CD4-positive, alpha-beta memory T cell (primary cell): ENCODE measurements around the gene MEIOC. TPM values are rescaled to one million over a fixed set of nuclear protein-coding genes. Genes with fewer than 3 reads are reported as not detected.

Source experiments
- CTCF ChIA-PET: fragments of 350-600 bp; sonication (Branson Sonifier 250); formaldehyde crosslinking; loops from one replicate; lab custom pipeline; 2021; ENCODE audit warnings: inconsistent platforms; ENCODE audit not compliant: partially characterized antibody; lab: Charles Lee
- POLR2A ChIA-PET: fragments of 350-600 bp; sonication (Branson Sonifier 250); formaldehyde crosslinking; loops from one replicate; lab custom pipeline; 2021; ENCODE audit not compliant: partially characterized antibody; lab: Charles Lee
- DNase-seq, 5 donors: peaks; one replicate each; pipeline versions ENCODE4 v3.0.0 to v3.0.0-alpha.2; 2020 to 2022; ENCODE audit warnings: mixed read lengths in 1 of 5
- H3K27ac ChIP-seq: one replicate; pipeline ENCODE4 v1.7.0; 2013; ENCODE audit warnings: low read depth, low read length
- H3K27me3 ChIP-seq: 2 replicates; pipeline ENCODE4 v1.7.0; 2013; ENCODE audit warnings: mild to moderate bottlenecking, low read length, moderate library complexity; ENCODE audit not compliant: insufficient read depth
- H3K36me3 ChIP-seq: 2 replicates; pipeline ENCODE4 v1.7.0; 2013; ENCODE audit warnings: mild to moderate bottlenecking, low read length, moderate library complexity; ENCODE audit not compliant: insufficient read depth
- H3K4me1 ChIP-seq: 2 replicates; pipeline ENCODE4 v1.7.0; 2013; ENCODE audit warnings: mild to moderate bottlenecking, low read length, moderate library complexity; ENCODE audit not compliant: insufficient read depth
- H3K4me3 ChIP-seq, 2 donors: one replicate each; pipeline ENCODE4 v1.7.0; 2013; ENCODE audit warnings: low read length in 2 of 2, mild to moderate bottlenecking in 1 of 2
- H3K9me3 ChIP-seq, 2 donors: one replicate each; pipeline ENCODE4 v1.7.0; 2013; ENCODE audit warnings: low read length in 2 of 2, control low read depth in 1 of 2; ENCODE audit not compliant: control insufficient read depth in 1 of 2
- H3K27ac Mint-ChIP-seq, 7 donors: one replicate each; pipeline ENCODE4 v1.8.0; 2020 to 2021; ENCODE audit warnings: mixed read lengths in 7 of 7, mild to moderate bottlenecking in 6 of 7, inconsistent platforms in 3 of 7, moderate library complexity in 3 of 7
- H3K27me3 Mint-ChIP-seq, 2 donors: one replicate each; pipeline ENCODE4 v1.8.0; 2020 to 2021; ENCODE audit warnings: mixed read lengths in 2 of 2
- H3K36me3 Mint-ChIP-seq, 2 donors: one replicate each; pipeline ENCODE4 v1.8.0; 2020 to 2021; ENCODE audit warnings: mixed read lengths in 2 of 2, inconsistent platforms in 1 of 2, mild to moderate bottlenecking in 1 of 2
- H3K4me1 Mint-ChIP-seq, 4 donors: one replicate each; pipeline ENCODE4 v1.8.0; 2020 to 2021; ENCODE audit warnings: mixed read lengths in 4 of 4, mild to moderate bottlenecking in 1 of 4
- H3K4me3 Mint-ChIP-seq, 8 donors: one replicate each; pipeline ENCODE4 v1.8.0; 2020 to 2021; ENCODE audit warnings: mixed read lengths in 8 of 8, mild to moderate bottlenecking in 7 of 8, moderate library complexity in 6 of 8, inconsistent platforms in 3 of 8
- H3K9me3 Mint-ChIP-seq, 8 donors: one replicate each; pipeline ENCODE4 v1.8.0; 2020 to 2021; ENCODE audit warnings: mixed read lengths in 8 of 8, mild to moderate bottlenecking in 5 of 8, inconsistent platforms in 3 of 8, moderate library complexity in 1 of 8
- intact Hi-C: fragments of 100-400 bp; cut with micrococcal nuclease; formaldehyde crosslinking; loops from one replicate; pipeline ENCODE4 v1.15.1; 2023
- polyA plus RNA-seq, 2 donors: library from polyadenylated mRNA; unstranded; fragments of 300-500 nt; fragmentation: Illumina TruSeq; gene quantifications; one replicate each; pipeline ENCODE4 v1.2.3, GENCODE V29; 2021
- total RNA-seq, 2 experiments: library from RNA; stranded (reverse); gene quantifications; one replicate each; pipeline ENCODE4 v1.2.3, GENCODE V29; 2021

MEIOC gene
- total RNA-seq (not detected), polyA plus RNA-seq (under 1 TPM; 0.21 to 0.31 TPM)

- ChIA-PET POLR2A (interaction anchor here (0.6 kb wide), 1 partner anchor 32 kb away, joined by 6 read pairs; no protein-coding TSS in a partner anchor), CTCF (interaction anchor here (1.0 kb wide), 1 partner anchor 120 kb away, joined by 3 read pairs; no protein-coding TSS in a partner anchor)
These were observed at the start of gene MEIOC for GRCh38 chr17:44655983-44656710. TSS of gene MEIOC (plus strand) at chr17:44656468. CDS start at chr17:44656614, 146 bp downstream.

GRCh38 chr17:44606658-44607057 lies 49.6 kb upstream of the MEIOC start:
- intact Hi-C loops: no loop called here
- no peaks in the 10 kb centered on the region for H3K9me3 ChIP-seq
- H3K27ac ChIP-seq: no peak overlapping the region
- Mint-ChIP-seq H3K4me3 (no peak overlapping the region), H3K9me3 (no peaks in the 10 kb centered on the region), H3K27me3 (peaks cover 9 to 11% of the 10 kb centered on the region in 2 donors), H3K4me1 (no peaks in the 10 kb centered on the region), H3K36me3 (no peaks in the 10 kb centered on the region), H3K27ac (no peak overlapping the region)
- H3K4me1 ChIP-seq: no peaks in the 10 kb centered on the region
- DNase-seq: no peak
- CTCF ChIA-PET: no interaction called here
- POLR2A ChIA-PET: no interaction called here
- H3K36me3 ChIP-seq: no peaks in the 10 kb centered on the region
- no peak overlapping the region for H3K4me3 ChIP-seq
- no peaks in the 10 kb centered on the region for H3K27me3 ChIP-seq

More at GRCh38 chr17:44655983-44656710, at the start of gene MEIOC:
- no peak within 1 kb of the TSS for H3K27ac ChIP-seq
- no peaks in the 10 kb centered on the region for H3K9me3 ChIP-seq
- peak in 2 of 5 donors; percentile 4 to 24 for DNase-seq
- H3K4me3 ChIP-seq: no peak within 1 kb of the TSS
- Mint-ChIP-seq H3K4me3 (peak within 1 kb of the TSS; percentile 48 to 80 (median 72)), H3K9me3 (peaks cover 0 to 4% (median under 1%) of the 10 kb centered on the region in 8 donors), H3K36me3 (peaks cover 0 to 2% of the 10 kb centered on the region in 2 donors), H3K4me1 (peaks cover 2 to 12% (median 5%) of the 10 kb centered on the region in 4 donors), H3K27me3 (peaks cover 16 to 23% of the 10 kb centered on the region in 2 donors), H3K27ac (peak within 1 kb of the TSS in 1 of 7 donors; percentile 22)
- H3K36me3 ChIP-seq: no peaks in the 10 kb centered on the region
- no peaks in the 10 kb centered on the region for H3K27me3 ChIP-seq
- intact Hi-C loops: no loop called here
- H3K4me1 ChIP-seq: no peaks in the 10 kb centered on the region

GRCh38 chr17:44607836-44608690 lies 48.2 kb upstream of the MEIOC start:
- Histone ChIP-seq H3K27ac (no peak overlapping the region), H3K36me3 (no peaks in the 10 kb centered on the region), H3K4me1 (no peaks in the 10 kb centered on the region), H3K27me3 (no peaks in the 10 kb centered on the region), H3K9me3 (no peaks in the 10 kb centered on the region), H3K4me3 (no peak overlapping the region)
- no peaks in the 10 kb centered on the region for H3K9me3 Mint-ChIP-seq
- POLR2A ChIA-PET: no interaction called here
- DNase-seq: no peak
- intact Hi-C loops: no loop called here
- H3K27ac Mint-ChIP-seq: peak overlapping the region in 1 of 7 donors; percentile 5
- CTCF ChIA-PET: no interaction called here
- no peak overlapping the region for H3K4me3 Mint-ChIP-seq
- peaks cover 6 to 13% of the 10 kb centered on the region in 2 donors for H3K27me3 Mint-ChIP-seq
- H3K36me3 Mint-ChIP-seq: no peaks in the 10 kb centered on the region
- H3K4me1 Mint-ChIP-seq: no peaks in the 10 kb centered on the region

- Mint-ChIP-seq H3K9me3 (no peaks in the 10 kb centered on the region), H3K27ac (no peak overlapping the region), H3K4me3 (no peak overlapping the region), H3K27me3 (peaks cover 8 to 14% of the 10 kb centered on the region in 2 donors), H3K4me1 (no peaks in the 10 kb centered on the region), H3K36me3 (no peaks in the 10 kb centered on the region)
- CTCF ChIA-PET: no interaction called here
- intact Hi-C loops: no loop called here
- Histone ChIP-seq H3K4me1 (no peaks in the 10 kb centered on the region), H3K4me3 (no peak overlapping the region), H3K27ac (no peak overlapping the region), H3K27me3 (no peaks in the 10 kb centered on the region), H3K36me3 (no peaks in the 10 kb centered on the region), H3K9me3 (no peaks in the 10 kb centered on the region)
- DNase-seq: no peak
- POLR2A ChIA-PET: no interaction called here
These were observed 47.4 kb upstream of the MEIOC start for GRCh38 chr17:44608727-44609435.

GRCh38 chr17:44610331-44610730 lies 45.9 kb upstream of the MEIOC start:
- Histone ChIP-seq H3K9me3 (no peaks in the 10 kb centered on the region), H3K4me3 (no peak overlapping the region), H3K27ac (no peak overlapping the region), H3K36me3 (no peaks in the 10 kb centered on the region), H3K27me3 (no peaks in the 10 kb centered on the region), H3K4me1 (no peaks in the 10 kb centered on the region)
- POLR2A ChIA-PET: no interaction called here
- H3K4me1 Mint-ChIP-seq: no peaks in the 10 kb centered on the region
- no peak overlapping the region for H3K27ac Mint-ChIP-seq
- H3K27me3 Mint-ChIP-seq: peaks cover 11 to 19% of the 10 kb centered on the region in 2 donors
- CTCF ChIA-PET: no interaction called here
- H3K4me3 Mint-ChIP-seq: no peak overlapping the region
- intact Hi-C loops: no loop called here
- DNase-seq: no peak
- no peaks in the 10 kb centered on the region for H3K36me3 Mint-ChIP-seq
- no peaks in the 10 kb centered on the region for H3K9me3 Mint-ChIP-seq

GRCh38 chr17:44610871-44611270 lies 45.4 kb upstream of the MEIOC start:
- H3K27me3 ChIP-seq: no peaks in the 10 kb centered on the region
- ChIA-PET POLR2A (no interaction called here), CTCF (interaction anchor here (0.6 to 0.7 kb wide), 2 partner anchors 9 to 246 kb away, joined by 3 to 4 read pairs; no protein-coding TSS in a partner anchor)
- Mint-ChIP-seq H3K27me3 (peaks cover 9 to 16% of the 10 kb centered on the region in 2 donors), H3K36me3 (no peaks in the 10 kb centered on the region), H3K4me1 (no peaks in the 10 kb centered on the region), H3K27ac (no peak overlapping the region), H3K4me3 (no peak overlapping the region), H3K9me3 (no peaks in the 10 kb centered on the region)
- H3K36me3 ChIP-seq: no peaks in the 10 kb centered on the region
- no peaks in the 10 kb centered on the region for H3K4me1 ChIP-seq
- H3K4me3 ChIP-seq: no peak overlapping the region
- intact Hi-C loops: no loop called here
- no peak for DNase-seq
- H3K27ac ChIP-seq: no peak overlapping the region
- H3K9me3 ChIP-seq: no peaks in the 10 kb centered on the region

GRCh38 chr17:44614862-44615261 lies 41.4 kb upstream of the MEIOC start:
- Histone ChIP-seq H3K27me3 (no peaks in the 10 kb centered on the region), H3K9me3 (no peaks in the 10 kb centered on the region), H3K4me3 (no peak overlapping the region), H3K4me1 (no peaks in the 10 kb centered on the region), H3K36me3 (no peaks in the 10 kb centered on the region), H3K27ac (no peak overlapping the region)
- POLR2A ChIA-PET: no interaction called here
- Mint-ChIP-seq H3K36me3 (no peaks in the 10 kb centered on the region), H3K27me3 (peaks cover 17 to 18% of the 10 kb centered on the region in 2 donors), H3K27ac (no peak overlapping the region), H3K4me3 (no peak overlapping the region), H3K4me1 (no peaks in the 10 kb centered on the region), H3K9me3 (no peaks in the 10 kb centered on the region)
- no peak for DNase-seq
- CTCF ChIA-PET: no interaction called here
- intact Hi-C loops: no loop called here
